Measurements from ENCODE around the gene ERG.
A peak's percentile ranks its signal among the peaks of the same experiment; 100 is the strongest.

GRCh38 chr21:38355992-38356781 lies 142.1 kb downstream of the ERG start:
- TF ChIP-seq USF2 (IDR thresholded peaks at IDR 0.05) (no peak), CTCF (IDR thresholded peaks at IDR 0.05) (peak; percentile 80), MAFK (IDR thresholded peaks at IDR 0.05; ENCODE audit: partially characterized antibody) (no peak), JUN (IDR thresholded peaks at IDR 0.05) (no peak), POLR2A (IDR thresholded peaks at IDR 0.05; ENCODE audit: low read length) (no peak), BHLHE40 (IDR thresholded peaks at IDR 0.05; ENCODE audit: low read depth, low read length) (no peak), MYC (IDR thresholded peaks at IDR 0.05; ENCODE audit: borderline replicate concordance, low read length) (no peak), MAZ (IDR thresholded peaks at IDR 0.05; ENCODE audit: borderline replicate concordance, low read depth, low read length) (no peak)

Measured in A549 (cell line).